Activated gamma-delta T cell treated with Interleukin-2 at 50 U/mL for 16 hours (primary cell): ENCODE data around the gene SLC23A2.
"Not testable (repeated sequence)": the region's sequence is repeated elsewhere in the genome, so short reads cannot be mapped to it uniquely, and the experiment has no call there.

Experiments
- DNase-seq: peaks from one replicate; pipeline ENCODE4 v3.0.0-alpha.2; 2020

The SLC23A2 gene

GRCh38 chr20:5001174-5002076 is at the start of gene SLC23A2:
Gene SLC23A2 (minus strand): TSS chr20:5001510. CDS start chr20:4932562, 68,948 bp downstream.
- peak; percentile 48 for DNase-seq

- no peak for DNase-seq
These were observed 45.5 kb upstream of the SLC23A2 start for GRCh38 chr20:5046656-5047339.

GRCh38 chr20:5045906-5046305 is 44.6 kb upstream of the SLC23A2 start:
- no peak for DNase-seq

- DNase-seq = no peak
These were observed 42.8 kb upstream of the SLC23A2 start for GRCh38 chr20:5044075-5044620.

- DNase-seq = no peak
These were observed 40.1 kb upstream of the SLC23A2 start for GRCh38 chr20:5041433-5041832.

GRCh38 chr20:5040345-5040744 is 39.0 kb upstream of the SLC23A2 start:
- DNase-seq = no peak

GRCh38 chr20:5039889-5040288 is 38.6 kb upstream of the SLC23A2 start:
- no peak for DNase-seq

- peak; percentile 62 for DNase-seq
These were observed 37.9 kb upstream of the SLC23A2 start for GRCh38 chr20:5039255-5039657.

GRCh38 chr20:5036828-5037227 is 35.5 kb upstream of the SLC23A2 start:
- DNase-seq = no peak

GRCh38 chr20:5035518-5035917 is 34.2 kb upstream of the SLC23A2 start:
- not testable (repeated sequence) for DNase-seq

- DNase-seq = no peak
These were observed 32.3 kb upstream of the SLC23A2 start for GRCh38 chr20:5033566-5033965.

GRCh38 chr20:5031701-5032100 is 30.4 kb upstream of the SLC23A2 start:
- DNase-seq = not testable (repeated sequence)

GRCh38 chr20:5031206-5031557 is 29.9 kb upstream of the SLC23A2 start:
- DNase-seq = no peak

- no peak for DNase-seq
These were observed 29.3 kb upstream of the SLC23A2 start for GRCh38 chr20:5030348-5031205.

- not testable (repeated sequence) for DNase-seq
These were observed 27.1 kb upstream of the SLC23A2 start for GRCh38 chr20:5028258-5029059.

GRCh38 chr20:5024982-5025381 is 23.7 kb upstream of the SLC23A2 start:
- DNase-seq = no peak

GRCh38 chr20:5024103-5024502 is 22.8 kb upstream of the SLC23A2 start:
- no peak for DNase-seq

GRCh38 chr20:5023171-5023570 is 21.9 kb upstream of the SLC23A2 start:
- not testable (repeated sequence) for DNase-seq

GRCh38 chr20:5020760-5021159 is 19.4 kb upstream of the SLC23A2 start:
- DNase-seq = no peak

- DNase-seq = no peak
These were observed 12.6 kb upstream of the SLC23A2 start for GRCh38 chr20:5013682-5014447.

GRCh38 chr20:5008759-5009158 is 7.4 kb upstream of the SLC23A2 start:
- no peak for DNase-seq
